Measurements from ENCODE around the gene STAM2.
"Not testable (repeated sequence)": the region's sequence is repeated elsewhere in the genome, so short reads cannot be mapped to it uniquely, and the experiment has no call there.

The STAM2 gene

DNA sequence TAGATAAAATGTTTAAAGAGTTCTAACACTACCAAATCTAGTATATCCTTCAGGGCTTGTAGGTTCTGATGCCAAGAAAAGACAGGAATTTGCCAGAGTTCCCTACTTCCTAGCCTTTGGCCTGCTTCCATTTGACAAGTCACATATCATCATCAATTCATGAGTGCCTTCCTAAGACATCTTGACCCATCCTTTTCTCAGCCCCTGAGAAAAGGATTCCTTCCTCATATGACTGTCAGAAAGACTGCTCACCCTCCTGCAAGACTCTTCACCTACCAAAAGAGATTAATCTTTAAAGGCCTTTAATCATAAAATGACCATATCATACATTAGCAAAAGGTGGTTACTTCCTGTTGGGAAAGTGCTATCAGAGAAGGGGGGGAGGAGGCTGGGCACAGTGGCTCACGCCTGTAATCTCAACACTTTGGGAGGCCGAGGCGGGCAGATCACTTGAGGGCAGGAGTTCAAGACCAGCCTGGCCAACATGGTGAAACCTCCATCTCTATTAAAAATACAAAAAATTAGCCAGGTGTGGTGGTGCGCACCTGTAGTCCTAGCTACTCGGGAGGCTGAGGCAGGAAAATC lies 3.3 kb downstream of the STAM2 start:
- DNase-seq (ENCODE audit: low spot score), result not testable (repeated sequence)

DNA sequence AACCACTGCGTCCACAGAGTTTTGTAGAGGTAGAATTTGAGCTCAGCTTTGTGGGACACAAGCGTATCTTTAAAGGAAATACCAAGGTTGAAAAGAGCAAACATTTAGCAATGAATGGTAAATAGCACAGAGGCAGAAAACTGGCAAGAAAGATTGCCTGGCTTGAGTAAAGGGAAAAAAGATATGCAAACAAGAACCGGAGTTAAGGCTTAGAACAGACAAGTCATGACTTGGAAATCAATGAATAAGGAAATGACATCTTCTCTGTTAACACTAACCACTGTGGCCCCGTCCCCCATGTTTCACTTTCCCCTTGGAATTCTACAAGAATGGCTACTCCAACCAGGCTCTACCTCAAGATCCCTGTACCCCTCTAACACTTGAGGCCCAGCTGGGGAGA lies 3.8 kb downstream of the STAM2 start:
- DNase-seq (ENCODE audit: low spot score), result no peak

DNA sequence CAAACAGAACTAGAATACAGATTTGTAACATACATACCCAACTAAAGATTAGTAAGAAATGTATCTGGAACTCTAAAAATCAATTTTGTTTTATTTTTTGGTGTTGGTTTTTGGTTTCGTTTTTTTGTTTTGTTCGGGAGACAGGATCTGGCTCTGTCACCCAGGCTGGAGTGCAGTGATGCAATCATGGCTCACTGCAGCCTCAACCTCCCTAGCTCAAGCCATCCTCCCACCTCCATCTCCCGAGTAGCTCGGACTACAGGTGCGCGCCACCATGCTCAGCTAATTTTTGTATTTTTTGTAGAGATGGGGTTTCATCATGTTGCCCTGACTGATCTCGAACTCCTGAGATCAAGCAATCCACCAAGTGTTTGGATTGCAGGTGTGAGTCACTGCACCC lies 6.4 kb downstream of the STAM2 start:
- not testable (repeated sequence) for DNase-seq (ENCODE audit: low spot score)

DNA sequence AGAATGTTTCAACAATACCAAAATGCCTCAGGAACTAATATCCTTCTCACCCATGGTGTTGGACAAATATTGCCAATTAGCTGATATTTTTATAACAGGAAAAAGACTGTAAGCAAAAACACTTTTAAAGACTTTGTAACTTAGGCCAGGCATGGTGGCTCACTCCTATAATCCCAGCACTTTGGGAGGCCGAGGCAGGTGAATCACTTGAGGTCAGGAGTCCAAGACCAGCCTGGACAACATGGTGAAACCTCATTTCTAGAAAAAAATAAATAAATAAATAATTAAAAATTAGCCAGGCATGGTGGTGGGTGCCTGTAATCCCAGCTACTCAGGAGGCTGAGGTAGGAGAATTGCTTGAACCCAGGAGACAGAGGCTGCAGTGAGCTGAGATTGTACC lies 8.1 kb downstream of the STAM2 start:
- DNase-seq (ENCODE audit: low spot score), result not testable (repeated sequence)

DNA sequence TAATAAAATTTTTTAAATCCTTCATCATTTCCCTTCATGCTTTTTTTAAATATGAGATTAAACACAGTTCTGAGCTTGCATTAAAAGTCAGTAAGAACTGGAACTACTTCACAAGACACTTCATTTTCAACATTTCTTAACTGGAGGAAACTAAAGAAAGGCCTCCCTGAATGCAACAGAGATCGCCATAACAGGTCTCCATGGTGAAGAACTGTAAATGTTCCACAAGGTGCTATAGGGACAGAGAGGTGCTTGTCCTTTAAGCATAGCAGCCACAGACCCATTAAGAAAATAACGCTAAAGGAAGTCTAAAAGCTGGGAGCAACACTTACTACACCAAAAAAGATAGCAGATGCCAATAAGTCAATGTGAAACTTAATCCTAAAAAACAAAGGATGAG lies 8.5 kb downstream of the STAM2 start:
- DNase-seq (ENCODE audit: low spot score), result no peak

DNA sequence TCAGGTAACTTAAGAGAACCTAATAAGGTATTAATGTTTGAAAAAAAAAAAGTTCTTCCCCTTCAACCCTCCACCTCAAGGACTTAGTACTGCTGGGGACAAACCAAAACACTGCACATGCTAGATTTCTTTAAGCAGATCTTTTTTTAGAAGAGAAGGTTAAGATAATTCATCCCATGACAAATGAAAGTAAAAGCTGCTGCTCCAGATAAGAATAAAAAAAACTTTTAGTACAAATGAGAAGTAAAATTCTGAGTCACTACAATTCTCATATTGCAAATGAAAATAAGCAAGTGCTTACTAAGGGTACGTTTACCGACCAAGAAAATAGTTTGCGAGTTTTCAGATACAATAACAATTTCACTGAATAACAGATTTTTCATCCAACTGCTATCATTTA lies 8.9 kb downstream of the STAM2 start:
- no peak for DNase-seq (ENCODE audit: low spot score)

DNA sequence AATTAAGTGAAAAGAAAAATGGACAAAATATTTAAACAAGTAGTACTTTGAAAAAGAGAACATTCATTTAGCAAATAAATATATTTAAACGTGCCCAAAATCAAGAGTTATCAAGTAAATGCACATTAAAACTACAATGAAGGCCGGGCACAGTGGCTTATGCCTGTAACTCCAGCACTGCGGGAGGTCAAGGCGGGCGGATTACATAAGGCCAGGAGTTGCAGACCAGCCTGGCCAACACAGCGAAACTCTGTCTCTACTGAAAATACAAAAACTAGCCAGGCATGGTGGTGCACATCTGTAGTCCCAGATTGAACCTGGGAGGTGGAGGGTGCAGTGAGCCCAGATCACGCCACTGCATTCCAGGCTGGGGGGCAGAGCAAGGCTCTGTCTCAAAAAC lies 9.8 kb downstream of the STAM2 start:
- DNase-seq (ENCODE audit: low spot score), result no peak

DNA sequence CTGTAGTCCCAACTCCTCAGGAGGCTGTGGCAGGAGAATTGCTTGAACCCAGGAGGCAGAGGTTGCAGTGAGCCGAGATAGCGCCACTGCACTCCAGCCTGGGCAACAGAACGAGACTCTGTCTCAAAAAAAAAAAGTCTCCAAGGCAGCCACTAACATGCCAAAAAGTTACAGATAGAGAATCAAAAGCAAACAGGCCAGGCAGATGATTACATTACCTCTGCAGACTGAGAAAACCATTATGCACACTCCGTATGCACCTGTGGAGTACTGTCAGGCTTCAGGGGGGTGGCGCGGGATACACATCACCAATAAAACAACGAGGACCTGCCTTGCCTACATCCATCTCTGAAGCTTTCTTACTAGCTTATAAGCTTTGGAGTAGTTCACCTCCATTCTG lies 10.3 kb downstream of the STAM2 start:
- DNase-seq (ENCODE audit: low spot score), result no peak

DNA sequence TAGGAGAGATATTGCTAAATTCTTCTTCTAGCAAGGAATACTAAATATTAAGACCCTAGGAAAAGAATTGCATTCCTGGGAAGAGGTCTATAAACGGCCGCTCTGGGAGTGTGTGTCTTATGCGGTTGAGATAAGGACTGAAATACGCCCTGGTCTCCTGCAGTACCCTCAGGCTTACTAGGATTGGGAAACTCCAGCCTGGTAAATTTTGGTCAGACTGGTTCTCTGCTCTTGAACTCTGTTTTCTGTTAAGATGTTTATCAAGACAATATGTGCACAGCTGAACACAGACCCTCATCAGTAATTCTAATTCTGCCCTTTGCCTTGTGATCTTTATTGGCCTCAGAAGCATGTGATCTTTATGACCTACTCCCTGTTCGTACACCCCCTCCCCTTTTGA lies 11.9 kb downstream of the STAM2 start:
- DNase-seq (ENCODE audit: low spot score), result not testable (repeated sequence)

DNA sequence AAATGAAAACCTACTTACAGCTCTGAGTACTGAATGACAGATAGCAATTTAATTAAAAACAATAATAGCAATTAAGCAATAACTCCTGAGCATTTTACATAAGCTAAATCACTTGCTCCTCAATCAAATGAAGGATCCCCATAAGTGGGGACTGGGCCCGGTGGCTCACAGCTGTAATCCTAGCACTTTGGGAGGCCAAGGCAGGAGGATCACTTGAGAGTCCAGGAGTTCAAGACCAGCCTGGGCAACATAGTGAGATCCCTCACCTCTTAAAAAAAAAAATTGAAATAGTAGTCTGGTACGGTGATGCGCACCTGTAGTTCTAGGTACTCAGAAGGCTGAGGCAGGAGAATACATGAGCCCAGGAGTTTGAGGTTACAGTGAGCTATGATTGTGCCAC lies 13.4 kb downstream of the STAM2 start:
- no peak for DNase-seq (ENCODE audit: low spot score)

DNA sequence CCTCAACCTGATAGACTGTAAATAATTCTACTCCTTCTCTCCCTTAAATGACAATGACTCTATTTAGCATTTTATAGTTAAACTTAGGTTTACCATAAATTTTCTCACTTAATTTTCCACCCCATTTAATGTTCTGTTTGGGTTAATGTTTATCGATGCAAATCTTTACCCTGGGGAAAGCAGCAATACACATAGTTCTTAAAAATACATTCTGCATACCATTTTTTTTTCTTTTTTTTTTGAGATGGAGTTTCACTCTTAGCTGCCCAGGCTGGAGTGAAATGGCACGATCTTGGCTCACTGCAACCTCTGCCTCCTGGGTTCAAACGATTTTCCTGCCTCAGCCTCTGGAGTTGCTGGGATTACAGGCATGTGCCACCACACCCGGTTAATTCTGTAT lies 14.0 kb downstream of the STAM2 start:
- no peak for DNase-seq (ENCODE audit: low spot score)

DNA sequence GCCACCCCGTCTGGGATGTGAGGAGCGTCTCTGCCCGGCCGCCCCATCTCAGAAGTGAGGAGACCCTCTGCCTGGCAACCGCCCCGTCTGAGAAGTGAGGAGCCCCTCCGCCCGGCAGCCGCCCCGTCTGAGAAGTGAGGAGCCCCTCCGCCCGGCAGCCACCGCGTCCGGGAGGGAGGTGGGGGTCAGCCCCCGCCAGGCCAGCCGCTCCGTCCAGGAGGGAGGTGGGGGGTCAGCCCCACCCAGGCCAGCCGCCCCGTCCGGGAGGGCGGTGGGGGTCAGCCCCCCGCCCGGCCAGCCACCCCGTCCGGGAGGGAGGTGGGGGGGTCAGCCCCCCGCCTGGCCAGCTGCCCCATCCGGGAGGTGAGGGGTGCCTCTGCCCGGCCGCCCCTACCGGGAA lies 15.2 kb downstream of the STAM2 start:
- DNase-seq (ENCODE audit: low spot score), result not testable (repeated sequence)

DNA sequence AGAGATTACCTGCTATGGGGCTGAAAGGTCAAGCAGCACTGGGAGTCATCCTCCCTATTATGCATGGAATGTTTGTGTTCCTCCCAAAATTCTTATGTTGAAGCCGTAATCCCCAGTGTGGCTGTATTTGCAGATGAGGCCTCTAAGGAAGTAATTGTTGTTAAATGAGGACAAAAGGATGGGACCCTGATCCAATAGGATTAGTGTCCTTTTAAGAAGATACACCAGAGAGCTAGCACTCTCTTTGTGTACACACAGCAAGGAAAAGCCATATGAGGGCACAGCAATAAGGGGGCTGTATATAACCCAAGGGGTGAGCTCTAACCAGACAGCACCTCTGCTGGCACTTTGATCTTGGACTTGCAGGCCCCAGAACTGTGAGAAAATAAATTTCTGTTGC lies 18.3 kb downstream of the STAM2 start:
- DNase-seq (ENCODE audit: low spot score), result no peak

DNA sequence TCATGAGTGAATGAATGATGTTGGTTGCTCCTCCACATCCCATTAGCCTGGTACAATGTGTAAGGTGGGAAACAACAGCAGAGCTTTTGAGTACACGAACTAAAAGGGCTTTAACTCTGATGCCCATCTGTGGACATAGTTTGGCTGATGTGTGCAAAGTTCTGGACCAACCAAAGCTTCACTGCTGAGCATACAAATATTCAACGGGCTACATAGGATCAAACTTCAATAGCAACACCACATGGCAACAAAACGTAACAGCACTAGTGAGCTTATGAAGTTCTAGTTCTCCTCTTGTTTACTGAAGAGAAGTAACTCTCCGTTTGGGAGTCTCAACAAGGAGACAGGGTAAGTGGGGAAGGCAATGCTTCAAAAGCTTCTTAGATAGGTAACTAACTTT lies 20.4 kb downstream of the STAM2 start:
- DNase-seq (ENCODE audit: low spot score), result no peak

DNA sequence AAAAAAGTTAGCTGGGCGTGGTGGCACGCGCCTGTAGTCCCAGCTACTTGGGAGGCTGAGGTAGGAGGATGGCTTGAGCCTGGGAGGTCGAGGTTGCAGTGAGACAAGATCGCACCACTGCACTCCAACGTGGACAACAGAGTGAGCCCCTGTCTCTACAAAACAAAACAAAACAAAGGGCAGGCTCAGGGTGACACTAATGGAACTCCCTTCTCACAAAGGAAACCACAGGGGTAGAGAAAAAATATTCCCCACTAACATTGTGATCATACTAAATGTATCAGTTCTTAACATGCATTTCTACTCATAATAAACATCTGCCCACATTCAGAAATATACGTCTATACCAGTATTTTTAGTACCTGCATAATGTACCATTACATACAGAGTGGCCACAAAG lies 21.1 kb downstream of the STAM2 start:
- DNase-seq (ENCODE audit: low spot score), result no peak

DNA sequence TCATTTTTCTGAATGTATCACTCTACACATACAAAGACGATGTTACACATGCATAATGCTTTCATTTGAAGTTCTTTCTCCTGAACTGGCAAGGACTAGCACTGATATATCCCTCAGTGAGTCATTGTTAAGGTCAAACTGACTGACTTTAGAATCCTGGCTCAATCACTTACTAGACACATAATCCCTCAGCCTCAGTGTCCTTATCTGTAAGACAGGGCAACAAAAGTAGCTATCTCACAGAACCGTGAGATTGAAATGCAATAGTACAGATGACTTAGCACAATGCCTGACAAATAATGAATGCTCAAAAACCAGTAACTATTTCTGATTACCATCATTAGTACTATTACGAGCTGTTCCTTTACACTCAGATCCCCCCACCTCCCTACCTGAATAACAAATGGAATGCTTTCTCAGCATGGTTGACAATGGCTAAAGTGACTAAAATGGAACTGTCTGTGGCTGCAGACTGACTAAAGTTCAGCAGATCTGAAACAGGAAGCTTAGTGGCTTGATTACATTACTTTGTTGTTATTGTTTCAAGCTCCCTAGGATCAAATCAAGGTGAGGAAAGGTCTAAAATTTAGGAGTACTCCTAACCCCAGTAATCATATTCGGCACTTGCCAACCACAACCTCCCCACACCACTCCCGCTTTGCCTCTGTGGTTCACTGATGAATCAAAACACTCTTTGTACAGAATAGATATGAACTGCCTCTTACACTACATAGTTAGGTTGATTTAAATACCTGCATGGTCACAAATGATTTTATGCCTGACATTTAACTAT lies 40.9 kb downstream of the STAM2 start:
- no peak for DNase-seq (ENCODE audit: low spot score)

DNA sequence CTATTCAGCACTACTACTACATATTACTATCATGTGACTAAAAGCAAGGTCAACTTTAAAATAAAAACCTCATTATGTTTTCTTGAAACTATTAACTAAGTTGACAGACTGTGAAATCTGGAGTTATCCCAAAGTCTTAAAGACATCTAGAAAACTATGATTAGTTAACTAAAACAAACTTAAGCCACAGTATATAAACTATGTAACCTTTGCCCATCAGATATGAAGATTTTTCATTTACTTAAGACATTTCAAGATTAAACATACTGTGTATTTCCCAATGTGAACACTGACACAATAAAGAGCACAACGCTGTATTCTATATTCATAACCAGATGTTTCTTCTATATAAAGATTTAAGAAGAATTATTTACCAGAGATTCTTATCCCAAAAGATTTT lies 43.3 kb downstream of the STAM2 start:
- no peak for DNase-seq (ENCODE audit: low spot score)

DNA sequence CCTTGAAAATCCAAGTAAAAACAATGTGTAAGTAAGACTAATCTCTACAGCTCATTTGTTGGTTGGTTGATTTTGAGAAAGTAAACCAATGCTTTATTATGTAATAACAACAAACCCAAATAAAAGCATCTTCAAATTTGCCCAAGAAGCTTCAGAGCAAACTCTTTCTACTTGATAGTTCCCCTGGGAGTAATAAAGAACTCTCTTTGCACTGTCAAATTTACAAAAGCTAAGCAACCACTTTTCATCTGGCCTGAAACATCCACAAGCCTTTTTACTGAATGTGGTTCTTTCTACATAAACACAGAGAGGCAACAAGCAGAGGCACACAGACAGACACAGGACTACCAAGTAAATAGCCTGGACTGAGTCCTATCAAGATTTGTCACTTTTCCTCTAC lies 47.9 kb downstream of the STAM2 start:
- DNase-seq (ENCODE audit: low spot score), result no peak

DNA sequence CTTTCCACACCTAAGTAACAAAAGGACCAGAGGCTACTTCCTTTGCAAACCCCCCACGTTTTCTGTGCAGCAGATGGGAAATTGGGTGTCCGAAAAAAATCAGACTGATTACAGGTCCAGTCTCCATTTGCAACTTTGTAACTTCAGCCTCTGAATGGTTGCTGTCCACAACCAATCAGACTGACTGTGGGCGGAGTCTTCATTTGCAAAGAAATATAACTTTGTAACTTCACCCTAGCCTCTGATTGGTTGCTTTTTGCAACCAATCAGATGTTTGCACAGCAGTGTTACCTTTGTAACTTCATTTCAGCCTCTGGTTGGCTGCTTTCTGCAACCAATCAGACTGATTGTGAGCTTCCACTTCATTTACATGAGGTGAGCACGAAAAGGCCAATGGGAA lies 48.9 kb downstream of the STAM2 start:
- no peak for DNase-seq (ENCODE audit: low spot score)

DNA sequence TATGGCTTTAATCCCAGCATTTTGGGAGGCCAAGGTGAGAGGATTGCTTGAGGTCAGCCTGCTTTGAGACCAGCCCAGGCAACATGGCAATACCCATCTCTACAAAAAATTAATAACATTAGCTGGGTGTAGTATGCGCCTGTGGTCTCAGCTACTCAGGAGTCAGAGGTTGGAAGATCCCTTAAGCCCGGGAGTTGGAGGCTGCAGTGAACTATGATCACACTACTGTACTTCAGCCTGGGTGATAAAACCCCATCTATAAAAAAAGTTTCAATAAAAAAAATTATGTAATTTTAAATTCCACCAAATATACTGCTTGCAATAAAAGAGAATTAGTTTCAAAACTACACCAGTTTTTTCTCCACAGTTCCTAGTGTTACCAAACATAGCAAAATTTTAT lies 53.4 kb downstream of the STAM2 start:
- DNase-seq (ENCODE audit: low spot score), result no peak

DNA sequence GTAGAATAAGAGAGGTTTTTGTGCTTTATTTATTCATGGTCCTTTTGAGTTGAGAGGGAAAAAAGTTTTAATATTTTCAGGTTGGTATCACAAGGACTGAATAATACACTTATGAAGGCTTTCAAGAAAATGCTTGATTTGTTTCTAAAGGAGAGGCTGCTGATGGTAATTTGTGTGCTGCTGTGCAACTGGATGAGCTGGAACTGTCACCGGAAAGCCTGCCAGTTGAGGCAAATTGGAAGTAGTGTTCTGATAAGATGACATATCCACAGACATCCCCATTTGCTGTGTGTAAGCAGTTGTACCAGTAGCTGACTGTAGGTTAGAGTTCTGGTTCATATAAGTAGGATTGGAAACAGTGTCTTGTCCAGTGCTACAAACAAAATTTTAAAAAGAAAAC lies 55.1 kb downstream of the STAM2 start:
- no peak for DNase-seq (ENCODE audit: low spot score)

DNA sequence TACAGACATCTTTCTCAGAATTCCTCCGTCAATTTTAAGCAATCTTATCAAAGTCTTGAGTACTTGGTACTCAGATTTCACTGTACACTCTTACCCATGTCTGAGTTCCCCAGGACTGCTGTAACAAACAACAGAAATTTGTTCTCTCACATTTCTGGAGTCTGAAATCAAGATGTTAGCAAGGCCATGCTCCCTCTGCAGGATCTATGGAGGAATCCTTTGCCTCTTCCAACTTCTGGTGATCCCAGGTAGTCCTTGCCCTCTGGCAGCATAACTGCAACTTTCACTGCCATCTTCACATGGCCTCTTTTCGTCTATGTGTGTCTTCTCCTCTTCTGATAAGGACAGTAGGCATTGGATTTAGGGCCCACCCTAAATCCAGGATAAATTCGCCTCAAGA lies 59.6 kb downstream of the STAM2 start:
- DNase-seq (ENCODE audit: low spot score), result no peak

DNA sequence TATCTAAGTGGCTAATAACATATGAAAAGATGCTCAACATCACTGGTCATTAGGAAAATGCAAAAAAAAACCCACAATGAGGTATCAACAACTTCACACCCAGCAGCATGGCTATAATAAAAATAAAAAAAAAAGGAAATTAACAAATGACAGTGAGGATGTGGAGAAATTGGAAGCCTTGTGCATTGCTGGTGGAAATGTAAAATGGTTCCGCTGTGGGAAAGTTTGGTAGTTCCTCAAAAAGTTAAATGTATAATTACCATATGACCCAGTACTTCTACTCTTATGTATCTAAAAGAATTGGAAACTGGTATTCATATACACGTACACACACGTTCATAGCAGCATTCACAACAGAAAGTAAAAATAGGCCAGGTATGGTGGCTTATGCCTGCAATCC lies 61.2 kb downstream of the STAM2 start:
- DNase-seq (ENCODE audit: low spot score), result no peak

DNA sequence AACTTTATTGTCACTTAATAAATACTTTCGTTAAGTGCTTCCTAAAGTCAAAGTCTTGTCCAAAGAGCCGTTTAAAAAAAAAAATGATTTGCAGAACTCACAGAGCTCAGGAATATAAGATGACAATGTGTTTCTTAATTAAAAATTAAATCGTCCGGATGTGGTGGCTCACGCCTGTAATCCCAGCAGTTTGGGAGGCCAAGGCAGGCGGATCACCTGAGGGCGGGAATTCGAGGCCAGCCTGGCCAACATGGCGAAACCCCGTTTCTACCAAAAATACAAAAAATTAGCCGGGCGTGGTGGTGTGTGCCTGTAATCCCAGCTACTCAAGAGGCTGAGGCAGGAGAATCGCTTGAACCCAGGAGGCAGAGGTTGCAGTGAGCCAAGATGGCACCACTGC lies 68.4 kb downstream of the STAM2 start:
- not testable (repeated sequence) for DNase-seq (ENCODE audit: low spot score)
